ENCODE measurements around the gene COLEC12. TPM values are rescaled to one million over a fixed set of nuclear protein-coding genes. Genes with fewer than 3 reads are reported as not detected.

The COLEC12 gene
- total RNA-seq, 1 donor from 2014 or later: 15.4 TPM

GRCh38 chr18:505483-506122, 5.1 kb upstream of the COLEC12 start:
- no peak for DNase-seq

GRCh38 chr18:501406-501714, 859 bp upstream of the COLEC12 start:
- DNase-seq: no peak

DNA sequence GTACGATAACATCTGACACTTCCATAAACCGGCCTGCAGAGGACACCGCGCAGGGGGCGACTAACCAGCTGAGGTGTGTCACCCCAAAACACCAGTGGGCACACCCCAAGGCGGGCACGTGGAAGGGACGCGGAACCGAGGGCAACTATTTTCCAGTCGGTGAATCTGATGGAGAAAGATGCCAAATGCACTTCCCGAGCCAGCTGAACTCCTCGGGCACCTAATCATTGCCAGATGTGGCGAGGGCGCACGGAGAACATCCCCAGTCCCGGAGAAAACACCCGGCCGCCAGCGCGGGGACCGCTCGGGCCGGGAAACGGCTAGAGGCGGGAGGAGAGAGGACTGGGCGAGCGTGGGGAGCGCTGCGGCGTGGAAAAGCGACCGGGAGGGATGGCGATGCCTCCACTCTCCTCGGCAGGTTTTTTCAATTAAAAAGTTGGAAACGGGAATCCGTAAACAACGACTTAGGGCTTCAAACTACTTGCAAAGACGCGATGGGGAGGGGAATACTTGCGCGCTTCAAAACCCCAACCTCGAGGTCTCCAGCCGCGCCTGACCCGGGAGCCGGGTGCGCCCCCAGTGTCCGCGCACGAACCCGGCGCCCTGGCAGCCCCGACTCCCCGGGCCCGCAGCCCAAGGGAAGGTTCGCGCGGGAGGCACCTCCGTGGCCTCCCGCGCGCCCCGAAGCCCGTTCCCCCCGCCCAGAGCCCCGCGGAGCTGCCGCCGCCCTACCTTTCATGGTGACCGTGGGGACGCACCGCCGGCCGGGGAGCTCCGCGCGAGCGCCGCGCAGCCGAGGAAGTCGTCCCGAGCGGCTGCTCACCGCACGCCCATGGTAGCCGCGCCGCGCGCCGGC, 497 bp downstream of the COLEC12 start:
- no peak for DNase-seq

DNA sequence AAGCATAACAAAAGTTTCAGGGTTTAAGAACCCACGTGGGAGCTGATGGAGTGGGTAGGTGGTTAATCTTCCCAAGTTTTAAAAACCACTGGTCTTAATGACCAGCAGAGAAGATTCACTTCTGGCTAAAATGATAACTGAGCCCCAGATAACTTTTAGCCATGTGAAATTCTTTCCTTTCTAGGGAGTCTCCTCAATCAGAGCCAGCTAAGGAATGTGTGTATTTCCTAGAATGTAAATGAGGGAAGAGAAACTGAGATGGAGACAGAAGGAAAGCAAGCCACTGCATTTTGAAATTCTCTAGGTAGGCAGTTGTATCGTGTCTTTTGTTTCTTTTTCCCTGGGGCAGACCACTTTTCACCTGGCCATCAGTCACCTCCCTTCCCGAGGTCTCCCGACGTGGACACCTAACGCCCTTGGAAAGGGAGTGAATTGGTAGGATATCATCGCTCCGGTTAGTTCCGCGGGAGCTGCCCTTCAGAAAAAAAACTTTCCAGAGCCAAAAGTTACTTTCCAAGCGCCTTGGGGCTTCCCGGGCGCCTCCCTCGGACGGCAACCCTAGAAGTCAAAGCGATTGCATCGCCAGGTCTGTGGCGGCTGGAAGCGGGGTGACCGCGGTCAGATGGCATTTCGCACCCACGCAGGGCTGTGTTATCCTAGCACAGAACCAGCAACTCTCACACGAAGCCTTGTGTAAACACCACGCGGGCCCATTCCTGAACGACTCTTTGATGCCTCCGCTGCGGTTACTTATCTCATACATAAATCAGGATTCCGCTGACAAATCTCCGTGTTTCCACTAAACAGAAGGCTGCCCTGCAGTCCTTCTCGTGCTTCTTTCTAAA, 1.3 kb downstream of the COLEC12 start:
- no peak for DNase-seq

GRCh38 chr18:497688-498087, 2.8 kb downstream of the COLEC12 start:
- DNase-seq: no peak

DNA sequence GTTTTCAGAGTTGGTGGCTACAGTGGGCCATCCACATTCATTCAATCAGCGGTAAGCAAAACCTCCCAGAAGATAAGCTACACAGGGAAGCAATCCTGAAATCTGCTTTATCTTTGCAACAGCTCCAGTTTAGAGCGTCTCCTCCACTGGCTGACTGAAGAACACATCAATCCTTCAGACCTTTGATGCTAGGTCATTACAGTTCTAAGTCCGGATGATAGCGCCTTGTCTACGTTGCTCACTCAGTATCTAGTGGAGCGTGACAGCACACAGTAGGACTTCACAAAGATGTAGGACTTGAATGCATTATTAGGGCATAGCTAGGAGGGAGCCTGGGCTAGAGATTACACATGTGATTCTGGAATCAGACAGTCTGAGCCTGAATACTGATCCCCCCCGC, 5.0 kb downstream of the COLEC12 start:
- no peak for DNase-seq

DNA sequence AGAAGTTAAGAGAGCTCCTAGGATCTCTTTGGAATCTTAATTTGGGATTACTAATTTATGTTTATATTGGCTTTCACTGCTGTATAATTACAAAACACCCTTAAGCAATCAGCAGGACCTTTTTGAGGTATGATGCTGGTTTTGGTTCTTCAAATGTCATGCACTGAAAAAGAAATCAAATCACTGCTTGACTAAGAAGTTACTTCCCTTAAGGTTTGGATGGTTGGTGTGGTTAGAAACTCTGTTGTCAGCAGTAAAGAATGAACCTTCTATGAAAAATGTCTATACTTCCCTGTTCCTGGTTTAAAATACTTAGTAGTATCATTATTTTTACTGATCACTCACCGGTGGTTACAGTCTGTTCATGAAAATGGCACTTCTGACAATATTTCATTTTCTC, 5.5 kb downstream of the COLEC12 start:
- DNase-seq: no peak

DNA sequence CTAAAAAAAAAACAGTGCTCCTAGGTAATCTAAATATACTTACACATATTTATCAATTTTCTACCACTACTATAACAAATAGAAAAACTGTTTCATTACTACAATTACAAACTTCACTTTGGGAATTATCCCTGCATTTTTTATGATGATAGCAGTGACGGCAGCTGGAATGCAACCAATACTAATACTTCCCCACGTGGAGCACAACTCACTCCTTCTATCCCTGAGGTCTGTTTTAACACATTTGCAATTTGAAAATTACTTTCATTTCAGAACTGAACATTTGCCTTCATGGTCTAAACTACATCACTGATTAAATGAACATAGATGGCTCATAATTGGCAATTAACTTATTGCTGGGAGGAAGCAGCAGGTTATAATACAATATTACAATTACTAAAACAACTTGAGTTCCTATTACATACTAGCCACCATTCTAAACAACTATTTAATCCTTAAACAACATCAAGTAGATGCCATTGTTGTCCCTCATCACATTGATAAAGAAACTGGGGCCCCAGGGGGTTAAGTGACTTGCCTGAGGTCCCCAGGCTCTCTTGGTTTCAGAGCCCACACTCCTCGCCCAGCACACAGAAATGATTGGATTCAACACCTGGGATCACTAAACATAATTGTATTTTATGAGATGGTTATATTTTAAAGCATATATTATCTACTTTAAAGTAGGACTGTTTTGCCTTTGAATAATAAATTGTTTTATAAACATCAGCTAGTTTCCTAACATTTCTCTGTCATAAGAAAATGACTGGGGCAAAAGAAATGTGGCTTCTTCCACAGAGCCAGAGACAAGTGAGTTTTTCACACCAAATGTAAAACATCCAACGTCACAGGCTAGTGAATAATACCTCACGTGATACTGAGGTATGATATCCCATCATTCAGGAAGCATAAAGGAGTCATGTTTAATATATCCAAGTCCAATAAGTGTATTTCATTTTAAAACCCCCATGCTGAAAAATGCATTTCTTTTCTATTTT, 6.2 kb downstream of the COLEC12 start:
- DNase-seq: no peak

GRCh38 chr18:492451-492850, 8.1 kb downstream of the COLEC12 start:
- no peak for DNase-seq

GRCh38 chr18:490624-491023, 9.9 kb downstream of the COLEC12 start:
- DNase-seq: no peak

- DNase-seq: no peak
These were observed 10.5 kb downstream of the COLEC12 start for GRCh38 chr18:490024-490366.

DNA sequence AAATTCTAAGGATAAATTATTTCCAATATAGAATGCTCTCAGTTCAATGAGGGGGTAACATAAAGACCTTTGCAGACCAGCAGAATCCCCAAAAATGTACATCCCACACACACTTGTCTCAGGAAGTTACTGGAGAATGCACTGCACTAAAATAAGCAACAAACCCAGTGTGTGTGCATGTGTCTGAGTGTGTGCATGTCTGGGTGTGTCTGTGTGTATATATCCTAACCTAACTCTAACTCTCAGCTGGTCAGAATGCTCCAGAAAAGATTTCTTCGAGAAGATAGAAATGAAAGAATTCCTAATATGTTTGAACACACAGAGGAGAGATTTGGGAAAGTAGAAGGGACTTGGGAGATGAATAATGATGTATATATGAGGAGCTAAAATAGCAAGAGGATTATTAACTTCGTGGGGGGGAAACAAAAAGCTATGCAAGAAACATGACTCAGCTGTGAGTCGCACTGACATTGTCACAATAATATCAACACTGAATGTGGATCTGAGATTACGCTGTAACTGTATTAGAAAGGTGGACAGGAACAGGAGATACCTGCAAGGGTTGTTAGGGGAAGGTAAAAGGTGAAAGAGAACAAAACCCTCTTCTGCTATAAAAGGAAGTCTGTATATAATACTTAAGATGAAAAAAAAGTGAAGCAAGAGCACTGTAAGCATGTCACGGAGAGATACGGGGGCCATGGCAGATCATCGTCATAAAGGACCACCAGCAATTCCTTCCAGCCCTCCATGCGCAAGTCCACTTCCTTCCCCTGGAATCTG, 11.1 kb downstream of the COLEC12 start:
- DNase-seq: no peak

DNA sequence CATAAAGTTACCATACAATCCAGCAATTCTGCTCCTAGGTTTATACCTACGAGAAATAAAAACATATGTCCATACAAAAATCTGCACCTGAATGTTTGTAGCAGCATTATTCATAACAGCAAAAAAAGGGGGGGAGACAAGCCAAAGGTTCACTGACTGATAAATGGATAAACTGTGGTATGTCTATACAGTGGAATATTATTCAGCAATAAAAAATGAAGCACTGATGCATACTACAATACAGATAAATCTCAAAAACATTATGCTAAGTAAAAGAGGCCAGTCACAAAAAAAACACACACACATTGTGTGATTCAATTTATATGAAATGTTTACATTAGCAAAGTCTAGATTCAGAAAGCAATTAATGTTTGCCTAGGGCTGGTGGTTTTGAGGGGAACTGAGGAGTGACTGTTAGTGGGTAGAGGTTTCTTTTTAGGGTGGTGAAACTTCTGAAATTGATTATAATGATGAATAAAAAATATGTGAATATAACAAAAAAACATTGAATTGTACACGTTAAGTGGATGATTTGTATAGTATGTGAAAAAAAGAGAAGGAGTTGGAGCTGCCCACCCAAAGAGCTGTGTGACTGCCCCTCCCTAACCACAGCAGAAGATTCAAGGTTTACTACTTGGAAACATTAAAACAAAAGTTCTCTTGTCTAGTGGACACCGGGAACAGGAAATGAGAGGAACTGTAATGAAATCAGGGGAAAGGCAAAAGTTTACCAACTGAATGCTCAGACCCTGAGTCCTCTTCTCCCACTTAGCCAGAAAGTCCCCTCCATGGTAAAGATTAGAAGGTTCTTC, 13.4 kb downstream of the COLEC12 start:
- no peak for DNase-seq

GRCh38 chr18:484749-485464, 15.6 kb downstream of the COLEC12 start:
- no peak for DNase-seq

DNA sequence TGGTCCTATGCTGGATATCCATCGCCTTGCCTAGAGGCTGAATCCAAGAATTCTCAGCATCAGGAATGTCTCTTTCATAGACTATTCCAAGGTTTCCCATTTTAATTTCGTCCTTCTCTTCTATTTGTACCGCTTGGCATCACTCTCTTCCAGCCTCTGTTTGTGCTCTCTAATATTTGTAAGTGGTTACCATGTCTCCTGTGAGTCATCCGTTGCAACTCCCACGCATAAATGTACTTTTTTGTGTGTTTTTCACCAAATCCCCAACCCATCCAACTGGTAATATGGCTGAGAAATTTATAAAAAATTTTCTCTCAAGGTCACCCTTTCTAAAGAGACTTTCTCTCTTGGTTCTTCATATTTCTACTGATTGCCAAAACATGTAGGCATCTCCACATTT, 21.8 kb downstream of the COLEC12 start:
- no peak for DNase-seq

- DNase-seq: no peak
These were observed 22.9 kb downstream of the COLEC12 start for GRCh38 chr18:477565-477964.

GRCh38 chr18:476251-476664, 24.2 kb downstream of the COLEC12 start:
- no peak for DNase-seq

GRCh38 chr18:475202-476031, 25.1 kb downstream of the COLEC12 start:
- no peak for DNase-seq

GRCh38 chr18:474416-474815, 26.1 kb downstream of the COLEC12 start:
- DNase-seq: no peak
